Mammary epithelial cell (primary cell): ENCODE results near the gene DUS3L.

Experiments used
- EZH2 ChIP-seq: IDR thresholded peaks from 2 replicates; pipeline ENCODE4 v1.6.1; 2012; ENCODE audit warnings: low read length, inconsistent platforms, borderline replicate concordance
- TF ChIP-seq, protein P1 (sequence below), 2 donors: IDR thresholded peaks in 1 of 2; conservative IDR thresholded peaks in 1 of 2; 2 replicates each; pipeline ENCODE4 v1.5.1; 2011 to 2012; ENCODE audit warnings: inconsistent platforms in 2 of 2, low read length in 2 of 2, mild to moderate bottlenecking in 2 of 2, control low read depth in 1 of 2, low read depth in 1 of 2; ENCODE audit not compliant: insufficient read depth in 1 of 2; ENCODE audit errors: extremely low read depth in 1 of 2

DNA sequence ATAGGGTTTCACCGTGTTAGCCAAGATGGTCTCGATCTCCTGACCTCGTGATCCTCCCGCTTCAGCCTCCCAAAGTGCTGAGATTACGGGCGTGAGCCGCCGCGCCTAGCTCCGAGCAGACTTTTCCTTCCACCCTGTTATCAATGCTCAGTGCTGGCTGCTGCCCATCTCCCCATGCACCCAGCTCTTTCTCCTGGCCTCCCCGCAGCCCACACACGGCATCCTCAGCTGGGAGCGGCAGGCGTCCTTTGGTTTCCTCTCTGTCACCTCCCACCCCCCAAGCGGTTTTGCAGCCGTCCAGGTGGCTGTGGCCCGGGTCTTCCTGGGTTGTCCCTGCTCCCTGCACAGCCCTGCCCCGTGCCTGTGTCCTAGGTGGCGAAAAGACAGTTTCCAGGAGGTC lies 18.5 kb downstream of the DUS3L start:
- TF ChIP-seq, protein P1, sequence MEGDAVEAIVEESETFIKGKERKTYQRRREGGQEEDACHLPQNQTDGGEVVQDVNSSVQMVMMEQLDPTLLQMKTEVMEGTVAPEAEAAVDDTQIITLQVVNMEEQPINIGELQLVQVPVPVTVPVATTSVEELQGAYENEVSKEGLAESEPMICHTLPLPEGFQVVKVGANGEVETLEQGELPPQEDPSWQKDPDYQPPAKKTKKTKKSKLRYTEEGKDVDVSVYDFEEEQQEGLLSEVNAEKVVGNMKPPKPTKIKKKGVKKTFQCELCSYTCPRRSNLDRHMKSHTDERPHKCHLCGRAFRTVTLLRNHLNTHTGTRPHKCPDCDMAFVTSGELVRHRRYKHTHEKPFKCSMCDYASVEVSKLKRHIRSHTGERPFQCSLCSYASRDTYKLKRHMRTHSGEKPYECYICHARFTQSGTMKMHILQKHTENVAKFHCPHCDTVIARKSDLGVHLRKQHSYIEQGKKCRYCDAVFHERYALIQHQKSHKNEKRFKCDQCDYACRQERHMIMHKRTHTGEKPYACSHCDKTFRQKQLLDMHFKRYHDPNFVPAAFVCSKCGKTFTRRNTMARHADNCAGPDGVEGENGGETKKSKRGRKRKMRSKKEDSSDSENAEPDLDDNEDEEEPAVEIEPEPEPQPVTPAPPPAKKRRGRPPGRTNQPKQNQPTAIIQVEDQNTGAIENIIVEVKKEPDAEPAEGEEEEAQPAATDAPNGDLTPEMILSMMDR (conservative IDR thresholded peaks at IDR 0.05 in 1 of 2, IDR thresholded peaks at IDR 0.05 in 1 of 2; ENCODE audit: extremely low read depth in 1 of 2, insufficient read depth in 1 of 2, low read depth in 1 of 2, low read length in 2 of 2), result no peak
- TF ChIP-seq EZH2, result no peak
